Measurements from ENCODE around the gene DCLRE1C.
"Not testable (repeated sequence)": the region's sequence is repeated elsewhere in the genome, so short reads cannot be mapped to it uniquely, and the experiment has no call there.

DCLRE1C gene

GRCh38 chr10:14954001-14954770 is at the start of gene DCLRE1C:
DCLRE1C (minus strand) TSS chr10:14954096; CDS start chr10:14954010, 86 bp downstream.
- in situ Hi-C loops (cut with HindIII; ENCODE audit: low sequenced_read_pairs) = no loop called here
- TF ChIP-seq CTCF (IDR thresholded peaks at IDR 0.05; ENCODE audit: low read depth, low read length) = no peak
- H3K4me3 ChIP-seq (ENCODE audit: low read depth, low read length) = peak within 1 kb of the TSS; percentile 86
- DNase-seq (ENCODE audit: low read depth, low spot score) = peak; percentile 91

DNA sequence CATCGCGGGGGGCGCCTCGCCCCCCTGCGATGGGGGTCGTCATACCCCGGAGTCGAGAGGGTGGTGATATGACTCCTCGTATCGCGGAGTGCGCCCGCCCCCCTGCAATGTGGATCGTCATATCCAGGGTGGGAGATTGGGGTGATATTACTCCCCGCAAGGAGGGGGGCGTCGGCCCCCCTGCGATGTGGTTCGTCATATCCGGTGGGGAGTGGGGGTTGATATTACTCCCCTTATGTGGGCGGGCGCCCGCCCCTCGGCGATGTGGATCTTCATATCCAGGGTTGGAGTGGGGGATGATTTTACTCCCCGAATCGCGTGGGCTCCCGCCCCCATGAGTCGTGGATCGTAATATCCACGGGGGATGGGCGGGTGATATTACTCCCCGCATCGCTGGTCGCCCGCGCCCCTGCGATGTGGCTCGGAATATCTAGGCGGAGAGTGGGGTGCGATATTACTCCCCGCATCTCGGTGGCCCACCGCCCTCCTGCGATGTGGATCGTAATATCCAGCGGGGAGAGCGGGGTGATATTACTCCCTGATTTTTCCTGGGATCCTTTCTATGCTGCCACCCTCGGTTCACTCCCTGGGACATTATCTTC is 42.2 kb upstream of the DCLRE1C start:
- TF ChIP-seq CTCF (IDR thresholded peaks at IDR 0.05; ENCODE audit: low read depth, low read length) = no peak
- in situ Hi-C loops (cut with HindIII; ENCODE audit: low sequenced_read_pairs) = no loop called here
- peak overlapping the region; percentile 18 for H3K4me3 ChIP-seq (ENCODE audit: low read depth, low read length)
- no peak for DNase-seq (ENCODE audit: low read depth, low spot score)

- DNase-seq (ENCODE audit: low read depth, low spot score); in situ Hi-C loops (cut with HindIII; ENCODE audit: low sequenced_read_pairs); H3K4me3 ChIP-seq (ENCODE audit: low read depth, low read length): not testable (repeated sequence)
These were observed 39.9 kb upstream of the DCLRE1C start for GRCh38 chr10:14993500-14994455.

GRCh38 chr10:14992336-14992735 is 38.4 kb upstream of the DCLRE1C start:
- DNase-seq (ENCODE audit: low read depth, low spot score); H3K4me3 ChIP-seq (ENCODE audit: low read depth, low read length); in situ Hi-C loops (cut with HindIII; ENCODE audit: low sequenced_read_pairs): not testable (repeated sequence)

DNA sequence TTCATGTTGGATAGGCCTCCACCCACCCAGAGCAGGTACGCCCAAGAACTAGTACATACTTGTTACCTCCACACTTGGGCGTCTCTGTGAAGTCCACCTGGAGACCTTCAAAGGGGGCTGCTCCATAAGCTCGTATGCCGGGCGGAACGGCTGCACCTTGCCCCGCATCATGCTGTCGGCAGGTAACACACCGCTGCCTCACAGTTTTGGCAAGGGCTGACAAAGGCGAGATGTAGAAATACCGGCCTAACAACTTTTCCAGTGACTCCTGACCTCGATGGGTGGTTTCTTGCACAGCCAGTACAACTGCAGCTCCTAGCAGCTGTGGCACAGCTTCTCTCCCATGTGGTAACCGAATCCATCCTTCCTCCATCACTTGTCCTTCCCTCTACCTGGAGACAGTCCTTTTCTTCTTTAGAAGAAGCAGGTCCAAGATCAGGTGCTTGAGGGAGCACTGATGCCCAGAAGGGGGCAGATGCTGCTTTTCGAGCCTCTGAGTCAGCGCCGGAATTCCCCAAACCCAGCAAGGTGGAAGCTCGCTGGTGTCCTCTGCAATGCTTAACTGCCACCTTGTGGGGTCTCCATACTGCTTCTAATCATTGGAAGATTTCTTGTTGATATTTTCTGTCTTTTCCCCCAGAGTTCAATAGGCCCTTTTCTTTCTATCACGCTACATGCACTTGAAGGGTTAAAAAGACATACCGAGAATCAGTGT is 37.3 kb upstream of the DCLRE1C start:
- peak; percentile 38 for DNase-seq (ENCODE audit: low read depth, low spot score)
- H3K4me3 ChIP-seq (ENCODE audit: low read depth, low read length); in situ Hi-C loops (cut with HindIII; ENCODE audit: low sequenced_read_pairs): not testable (repeated sequence)
- TF ChIP-seq CTCF (IDR thresholded peaks at IDR 0.05; ENCODE audit: low read depth, low read length) = peak; percentile 23

DNA sequence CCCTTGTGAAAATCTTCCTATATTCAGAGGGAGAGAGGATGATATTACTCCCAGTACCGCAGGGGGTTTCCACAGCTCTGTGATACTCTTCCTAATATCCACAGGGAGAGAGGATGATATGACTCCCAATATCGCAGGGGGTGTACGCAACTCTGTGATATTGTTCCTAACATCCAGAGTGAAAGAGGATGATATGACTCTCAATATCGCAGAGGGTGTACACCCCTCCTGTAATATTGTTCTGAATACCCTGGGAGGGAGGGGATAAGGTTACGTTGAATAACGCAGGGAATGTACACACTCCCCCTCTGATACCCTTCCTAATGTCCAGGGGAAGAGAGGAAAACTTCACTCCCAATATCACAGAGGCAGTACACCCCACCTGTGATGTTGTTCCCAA is 35.7 kb upstream of the DCLRE1C start:
- H3K4me3 ChIP-seq (ENCODE audit: low read depth, low read length); in situ Hi-C loops (cut with HindIII; ENCODE audit: low sequenced_read_pairs); DNase-seq (ENCODE audit: low read depth, low spot score): not testable (repeated sequence)

DNA sequence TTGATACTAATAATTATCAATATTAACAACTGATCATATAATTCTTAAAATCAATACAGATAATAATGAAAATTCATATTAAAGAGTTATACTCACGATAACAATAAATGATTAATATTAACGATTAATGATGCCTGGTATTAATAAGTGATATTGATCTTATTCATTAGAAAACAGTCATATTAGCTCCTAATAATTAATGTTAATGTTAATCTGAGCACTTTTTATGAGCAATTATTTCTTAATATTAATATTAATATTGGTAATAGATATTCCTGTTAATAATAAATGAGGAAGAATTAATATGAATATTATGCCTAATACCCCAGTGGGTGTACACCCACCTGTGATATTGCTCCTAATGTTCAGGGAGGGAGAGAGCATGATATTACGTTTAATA is 28.8 kb upstream of the DCLRE1C start:
- no peak for DNase-seq (ENCODE audit: low read depth, low spot score)
- no peak overlapping the region for H3K4me3 ChIP-seq (ENCODE audit: low read depth, low read length)
- no peak for TF ChIP-seq CTCF (IDR thresholded peaks at IDR 0.05; ENCODE audit: low read depth, low read length)
- in situ Hi-C loops (cut with HindIII; ENCODE audit: low sequenced_read_pairs) = no loop called here
